ENCODE measurements around the gene HAX1.
"Not testable (repeated sequence)": the region's sequence is repeated elsewhere in the genome, so short reads cannot be mapped to it uniquely, and the experiment has no call there.

DNA sequence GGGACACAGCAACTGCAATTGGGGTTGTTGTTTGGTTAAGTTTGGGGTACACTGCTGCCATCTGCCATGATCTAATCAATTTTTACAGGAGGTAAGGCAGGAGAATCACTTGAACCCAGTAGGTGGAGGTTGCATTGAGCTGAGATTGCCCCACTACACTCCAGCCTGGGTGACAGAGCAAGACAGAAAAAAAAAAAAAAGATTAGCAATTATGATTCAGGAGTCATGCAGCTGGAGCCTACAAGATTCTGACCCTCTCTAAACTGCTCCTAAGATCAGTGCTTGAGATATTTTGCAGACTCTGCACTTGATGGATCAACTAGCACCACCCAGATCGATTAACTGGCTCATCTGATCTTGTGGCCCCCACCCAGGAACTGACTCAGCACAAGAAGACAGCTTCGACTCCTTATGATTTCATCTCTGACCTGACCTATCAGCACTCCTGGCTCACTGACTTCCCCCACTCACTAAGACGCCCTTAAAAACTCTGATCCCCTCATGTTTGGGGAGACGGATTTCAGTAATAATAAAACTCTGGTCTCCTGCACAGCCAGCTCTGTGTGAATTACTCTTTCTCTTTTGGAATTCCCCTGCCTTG, 35.3 kb downstream of the HAX1 start:
- TF ChIP-seq, protein P1, sequence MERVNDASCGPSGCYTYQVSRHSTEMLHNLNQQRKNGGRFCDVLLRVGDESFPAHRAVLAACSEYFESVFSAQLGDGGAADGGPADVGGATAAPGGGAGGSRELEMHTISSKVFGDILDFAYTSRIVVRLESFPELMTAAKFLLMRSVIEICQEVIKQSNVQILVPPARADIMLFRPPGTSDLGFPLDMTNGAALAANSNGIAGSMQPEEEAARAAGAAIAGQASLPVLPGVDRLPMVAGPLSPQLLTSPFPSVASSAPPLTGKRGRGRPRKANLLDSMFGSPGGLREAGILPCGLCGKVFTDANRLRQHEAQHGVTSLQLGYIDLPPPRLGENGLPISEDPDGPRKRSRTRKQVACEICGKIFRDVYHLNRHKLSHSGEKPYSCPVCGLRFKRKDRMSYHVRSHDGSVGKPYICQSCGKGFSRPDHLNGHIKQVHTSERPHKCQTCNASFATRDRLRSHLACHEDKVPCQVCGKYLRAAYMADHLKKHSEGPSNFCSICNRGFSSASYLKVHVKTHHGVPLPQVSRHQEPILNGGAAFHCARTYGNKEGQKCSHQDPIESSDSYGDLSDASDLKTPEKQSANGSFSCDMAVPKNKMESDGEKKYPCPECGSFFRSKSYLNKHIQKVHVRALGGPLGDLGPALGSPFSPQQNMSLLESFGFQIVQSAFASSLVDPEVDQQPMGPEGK (CRISPR knock-in tag; IDR thresholded peaks at IDR 0.05; ENCODE audit: borderline replicate concordance) = not testable (repeated sequence)
- not testable (repeated sequence) for TF ChIP-seq SNAI2 (CRISPR knock-in tag; IDR thresholded peaks at IDR 0.05); ARNTL (CRISPR knock-in tag; IDR thresholded peaks at IDR 0.05; ENCODE audit: borderline replicate concordance, low read depth); CSDC2 (CRISPR knock-in tag; IDR thresholded peaks at IDR 0.05)
- TF ChIP-seq, protein P2, sequence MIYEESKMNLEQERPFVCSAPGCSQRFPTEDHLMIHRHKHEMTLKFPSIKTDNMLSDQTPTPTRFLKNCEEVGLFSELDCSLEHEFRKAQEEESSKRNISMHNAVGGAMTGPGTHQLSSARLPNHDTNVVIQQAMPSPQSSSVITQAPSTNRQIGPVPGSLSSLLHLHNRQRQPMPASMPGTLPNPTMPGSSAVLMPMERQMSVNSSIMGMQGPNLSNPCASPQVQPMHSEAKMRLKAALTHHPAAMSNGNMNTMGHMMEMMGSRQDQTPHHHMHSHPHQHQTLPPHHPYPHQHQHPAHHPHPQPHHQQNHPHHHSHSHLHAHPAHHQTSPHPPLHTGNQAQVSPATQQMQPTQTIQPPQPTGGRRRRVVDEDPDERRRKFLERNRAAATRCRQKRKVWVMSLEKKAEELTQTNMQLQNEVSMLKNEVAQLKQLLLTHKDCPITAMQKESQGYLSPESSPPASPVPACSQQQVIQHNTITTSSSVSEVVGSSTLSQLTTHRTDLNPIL (CRISPR knock-in tag; IDR thresholded peaks at IDR 0.05; ENCODE audit: low read depth) = not testable (repeated sequence)
- TF ChIP-seq, protein P3, sequence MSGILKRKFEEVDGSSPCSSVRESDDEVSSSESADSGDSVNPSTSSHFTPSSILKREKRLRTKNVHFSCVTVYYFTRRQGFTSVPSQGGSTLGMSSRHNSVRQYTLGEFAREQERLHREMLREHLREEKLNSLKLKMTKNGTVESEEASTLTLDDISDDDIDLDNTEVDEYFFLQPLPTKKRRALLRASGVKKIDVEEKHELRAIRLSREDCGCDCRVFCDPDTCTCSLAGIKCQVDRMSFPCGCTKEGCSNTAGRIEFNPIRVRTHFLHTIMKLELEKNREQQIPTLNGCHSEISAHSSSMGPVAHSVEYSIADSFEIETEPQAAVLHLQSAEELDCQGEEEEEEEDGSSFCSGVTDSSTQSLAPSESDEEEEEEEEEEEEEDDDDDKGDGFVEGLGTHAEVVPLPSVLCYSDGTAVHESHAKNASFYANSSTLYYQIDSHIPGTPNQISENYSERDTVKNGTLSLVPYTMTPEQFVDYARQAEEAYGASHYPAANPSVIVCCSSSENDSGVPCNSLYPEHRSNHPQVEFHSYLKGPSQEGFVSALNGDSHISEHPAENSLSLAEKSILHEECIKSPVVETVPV (CRISPR knock-in tag; IDR thresholded peaks at IDR 0.05) = not testable (repeated sequence)
- TF ChIP-seq, protein P4, sequence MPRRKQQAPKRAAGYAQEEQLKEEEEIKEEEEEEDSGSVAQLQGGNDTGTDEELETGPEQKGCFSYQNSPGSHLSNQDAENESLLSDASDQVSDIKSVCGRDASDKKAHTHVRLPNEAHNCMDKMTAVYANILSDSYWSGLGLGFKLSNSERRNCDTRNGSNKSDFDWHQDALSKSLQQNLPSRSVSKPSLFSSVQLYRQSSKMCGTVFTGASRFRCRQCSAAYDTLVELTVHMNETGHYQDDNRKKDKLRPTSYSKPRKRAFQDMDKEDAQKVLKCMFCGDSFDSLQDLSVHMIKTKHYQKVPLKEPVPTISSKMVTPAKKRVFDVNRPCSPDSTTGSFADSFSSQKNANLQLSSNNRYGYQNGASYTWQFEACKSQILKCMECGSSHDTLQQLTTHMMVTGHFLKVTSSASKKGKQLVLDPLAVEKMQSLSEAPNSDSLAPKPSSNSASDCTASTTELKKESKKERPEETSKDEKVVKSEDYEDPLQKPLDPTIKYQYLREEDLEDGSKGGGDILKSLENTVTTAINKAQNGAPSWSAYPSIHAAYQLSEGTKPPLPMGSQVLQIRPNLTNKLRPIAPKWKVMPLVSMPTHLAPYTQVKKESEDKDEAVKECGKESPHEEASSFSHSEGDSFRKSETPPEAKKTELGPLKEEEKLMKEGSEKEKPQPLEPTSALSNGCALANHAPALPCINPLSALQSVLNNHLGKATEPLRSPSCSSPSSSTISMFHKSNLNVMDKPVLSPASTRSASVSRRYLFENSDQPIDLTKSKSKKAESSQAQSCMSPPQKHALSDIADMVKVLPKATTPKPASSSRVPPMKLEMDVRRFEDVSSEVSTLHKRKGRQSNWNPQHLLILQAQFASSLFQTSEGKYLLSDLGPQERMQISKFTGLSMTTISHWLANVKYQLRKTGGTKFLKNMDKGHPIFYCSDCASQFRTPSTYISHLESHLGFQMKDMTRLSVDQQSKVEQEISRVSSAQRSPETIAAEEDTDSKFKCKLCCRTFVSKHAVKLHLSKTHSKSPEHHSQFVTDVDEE (CRISPR knock-in tag; IDR thresholded peaks at IDR 0.05) = not testable (repeated sequence)

All from SK-N-SH treated with all-trans-retinoic acid at 6 μM for 48 hours (cell line).